K562 (cell line): ENCODE data around the gene PEX7. TPM values are rescaled to one million over a fixed set of nuclear protein-coding genes. Genes with fewer than 3 reads are reported as not detected.

Experiments used
- ARNT ChIP-seq, 2 experiments: fragments of 450-650 bp; IDR thresholded peaks; 2 replicates each; pipeline ENCODE4 v1.6.1; 2016; ENCODE audit warnings: mild to moderate bottlenecking in 1 of 2
- BACH1 ChIP-seq: fragments of 200-800 bp; sonication (Bioruptor generic); IDR thresholded peaks from 2 replicates; pipeline ENCODE4 v1.6.1; 2016; ENCODE audit warnings: missing genetic modification characterization, missing compliant biosample characterization
- BRCA1 ChIP-seq, 2 experiments: fragments of 450-650 bp in 1 of 2; sonication (generic) in 1 of 2; formaldehyde crosslinking in 1 of 2; IDR thresholded peaks; 2 replicates each; pipeline versions ENCODE4 v1.5.0 to v1.6.1; 2017 to 2020; ENCODE audit warnings: mild to moderate bottlenecking in 1 of 2, missing genetic modification reagents in 1 of 2
- CBFA2T2 ChIP-seq: fragments of 450-650 bp; conservative IDR thresholded peaks from 2 replicates; pipeline ENCODE4 v1.6.1; 2017; ENCODE audit warnings: mild to moderate bottlenecking
- EP400 ChIP-seq: fragments of 450-650 bp; IDR thresholded peaks from 2 replicates; pipeline ENCODE4 v1.6.1; 2017; ENCODE audit warnings: antibody characterized with exemption, mild to moderate bottlenecking, moderate library complexity
- GABPB2 ChIP-seq: fragments of 250-450 bp; sonication (Bioruptor Pico); conservative IDR thresholded peaks from 2 replicates; pipeline ENCODE4 v1.5.1; 2021; ENCODE audit warnings: mild to moderate bottlenecking
- MYBL2 ChIP-seq, 2 experiments: fragments of 450-650 bp in 1 of 2; sonication (generic) in 1 of 2; formaldehyde crosslinking in 1 of 2; IDR thresholded peaks; 2 replicates each; pipeline versions ENCODE4 v1.6.1 to v1.8.1; 2017 to 2022; ENCODE audit warnings: borderline replicate concordance in 1 of 2, inconsistent platforms in 1 of 2, low read depth in 1 of 2, mild to moderate bottlenecking in 1 of 2, missing genetic modification reagents in 1 of 2, moderate library complexity in 1 of 2
- NCOR1 ChIP-seq: fragments of 450-650 bp; IDR thresholded peaks from 2 replicates; pipeline ENCODE4 v1.6.1; 2016; ENCODE audit warnings: mild to moderate bottlenecking, moderate library complexity
- RBM22 ChIP-seq: fragments of 200-400 bp; formaldehyde crosslinking; IDR thresholded peaks from 2 replicates; pipeline ENCODE4 v1.6.1; 2018; ENCODE audit warnings: low read length, low read depth; ENCODE audit not compliant: poor library complexity, severe bottlenecking
- RREB1 ChIP-seq: fragments of 250-450 bp; sonication (Bioruptor Pico); IDR thresholded peaks from 2 replicates; pipeline ENCODE4 v1.4.0; 2020
- ZNF639 ChIP-seq, 2 experiments: fragments of 200-800 bp in 1 of 2; sonication (Bioruptor generic) in 1 of 2; sonication (generic) in 1 of 2; formaldehyde crosslinking in 1 of 2; IDR thresholded peaks in 1 of 2; conservative IDR thresholded peaks in 1 of 2; 2 replicates each; pipeline versions ENCODE4 v1.5.0 to v1.6.1; 2016 to 2020; ENCODE audit warnings: missing compliant biosample characterization in 1 of 2, missing genetic modification characterization in 1 of 2, missing genetic modification reagents in 1 of 2
- polyA plus RNA-seq, 8 experiments: library from polyadenylated mRNA; depleted of rRNA in 4 of 8; stranded (reverse) in 5 of 8; unstranded in 3 of 8; fragments of >200 nt; fragmentation: Nextera tagmentation in 2 of 8; fragmentation: Illumina TruSeq in 1 of 8; extraction: Ambion mirVana in 2 of 8; extraction: Trizol in 1 of 8; gene quantifications; 2 replicates each; pipeline versions ENCODE4 v1.2.1 to v1.2.3, GENCODE V29; 2011 to 2014; ENCODE audit warnings: inconsistent platforms in 1 of 8, missing spikeins in 1 of 8
- total RNA-seq, 7 experiments: library from RNA; depleted of rRNA in 6 of 7; stranded (reverse); fragments of >200 nt in 6 of 7; fragmentation: Illumina TruSeq in 2 of 7; extraction: Trizol in 2 of 7; gene quantifications; 2 replicates each; pipeline versions ENCODE4 v1.2.1 to v1.2.3, GENCODE V29; 2011 to 2021; ENCODE audit warnings: low replicate concordance in 1 of 7
- TF ChIP-seq, protein P1 (sequence below): fragments of 450-650 bp; IDR thresholded peaks from 2 replicates; pipeline ENCODE4 v1.6.1; 2016; ENCODE audit warnings: antibody characterized with exemption
- TF ChIP-seq, protein P2 (sequence below): fragments of 250-450 bp; sonication (Bioruptor Pico); IDR thresholded peaks from 2 replicates; pipeline ENCODE4 v1.4.0; 2020; ENCODE audit warnings: mild to moderate bottlenecking, moderate library complexity, borderline replicate concordance

The PEX7 gene
- total and polyA plus RNA-seq, 9 of the 15 experiments (the other 6 are each of a cell fraction or from before 2014, with no cell fraction given), result 1.6 to 12.9 (median 9.1) TPM

DNA sequence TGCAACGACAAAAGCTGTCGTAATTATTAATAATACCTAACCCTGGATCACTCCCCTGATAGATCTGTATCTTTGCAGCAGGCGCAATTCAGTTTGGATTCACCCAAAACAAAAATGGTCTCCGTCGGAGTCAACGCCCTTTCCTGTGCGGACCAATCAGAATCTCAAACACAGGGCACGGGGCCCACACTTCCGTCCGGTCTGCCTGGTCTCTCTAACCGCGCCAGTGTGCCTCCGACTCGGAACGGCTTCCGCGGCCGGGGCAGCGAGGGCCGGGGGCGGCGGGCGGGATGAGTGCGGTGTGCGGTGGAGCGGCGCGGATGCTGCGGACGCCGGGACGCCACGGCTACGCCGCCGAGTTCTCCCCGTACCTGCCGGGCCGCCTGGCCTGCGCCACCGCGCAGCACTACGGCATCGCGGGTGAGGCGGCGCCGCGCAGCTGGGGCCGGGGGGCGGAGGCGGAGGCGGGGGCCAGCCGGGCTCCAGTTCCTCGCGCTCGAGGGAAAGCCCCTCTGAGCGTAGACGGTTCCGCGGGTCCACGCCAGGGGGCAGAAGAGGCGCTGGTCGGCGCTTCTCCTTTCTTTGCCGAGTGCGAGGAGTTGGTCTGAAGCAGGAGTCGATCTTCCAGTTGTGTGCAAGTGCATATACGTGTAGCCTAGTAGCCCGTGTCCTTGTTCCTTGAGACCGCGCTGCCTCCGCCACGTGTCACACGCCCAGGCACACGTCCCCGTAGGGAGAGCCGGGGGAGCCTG lies at the start of gene PEX7 (continued):
- TF ChIP-seq RREB1 (CRISPR knock-in tag) (0 out of 2 replicates have a peak, but pooled peaks have one; percentile 26), ZNF639 (CRISPR knock-in tag; conservative IDR thresholded peaks at IDR 0.05 in 1 of 2, IDR thresholded peaks at IDR 0.05 in 1 of 2) (peak in 1 of 2 experiments; percentile 59; a peak in 2 of 4 replicates), NCOR1 (no peak), RBM22 (no peak), GABPB2 (no peak), BRCA1 (IDR thresholded peaks at IDR 0.05) (no peak), BRCA1 (CRISPR knock-in tag; IDR thresholded peaks at IDR 0.05) (no peak), CBFA2T2 (peak; percentile 51), BACH1 (tag) (no peak), ARNT (IDR thresholded peaks at IDR 0.05) (no peak), MYBL2 (IDR thresholded peaks at IDR 0.05; ENCODE audit: low read depth) (no peak), MYBL2 (CRISPR knock-in tag; IDR thresholded peaks at IDR 0.05; ENCODE audit: borderline replicate concordance) (no peak), EP400 (peak; percentile 77)
- TF ChIP-seq, protein P1, sequence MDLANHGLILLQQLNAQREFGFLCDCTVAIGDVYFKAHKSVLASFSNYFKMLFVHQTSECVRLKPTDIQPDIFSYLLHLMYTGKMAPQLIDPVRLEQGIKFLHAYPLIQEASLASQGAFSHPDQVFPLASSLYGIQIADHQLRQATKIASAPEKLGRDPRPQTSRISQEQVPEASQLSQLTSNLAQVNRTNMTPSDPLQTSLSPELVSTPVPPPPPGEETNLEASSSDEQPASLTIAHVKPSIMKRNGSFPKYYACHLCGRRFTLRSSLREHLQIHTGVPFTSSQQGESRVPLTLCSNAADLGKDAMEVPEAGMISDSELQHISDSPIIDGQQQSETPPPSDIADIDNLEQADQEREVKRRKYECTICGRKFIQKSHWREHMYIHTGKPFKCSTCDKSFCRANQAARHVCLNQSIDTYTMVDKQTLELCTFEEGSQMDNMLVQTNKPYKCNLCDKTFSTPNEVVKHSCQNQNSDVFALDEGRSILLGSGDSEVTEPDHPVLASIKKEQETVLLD, result peak; percentile 29; the same call in 1 of the 2 replicates
- TF ChIP-seq, protein P2, sequence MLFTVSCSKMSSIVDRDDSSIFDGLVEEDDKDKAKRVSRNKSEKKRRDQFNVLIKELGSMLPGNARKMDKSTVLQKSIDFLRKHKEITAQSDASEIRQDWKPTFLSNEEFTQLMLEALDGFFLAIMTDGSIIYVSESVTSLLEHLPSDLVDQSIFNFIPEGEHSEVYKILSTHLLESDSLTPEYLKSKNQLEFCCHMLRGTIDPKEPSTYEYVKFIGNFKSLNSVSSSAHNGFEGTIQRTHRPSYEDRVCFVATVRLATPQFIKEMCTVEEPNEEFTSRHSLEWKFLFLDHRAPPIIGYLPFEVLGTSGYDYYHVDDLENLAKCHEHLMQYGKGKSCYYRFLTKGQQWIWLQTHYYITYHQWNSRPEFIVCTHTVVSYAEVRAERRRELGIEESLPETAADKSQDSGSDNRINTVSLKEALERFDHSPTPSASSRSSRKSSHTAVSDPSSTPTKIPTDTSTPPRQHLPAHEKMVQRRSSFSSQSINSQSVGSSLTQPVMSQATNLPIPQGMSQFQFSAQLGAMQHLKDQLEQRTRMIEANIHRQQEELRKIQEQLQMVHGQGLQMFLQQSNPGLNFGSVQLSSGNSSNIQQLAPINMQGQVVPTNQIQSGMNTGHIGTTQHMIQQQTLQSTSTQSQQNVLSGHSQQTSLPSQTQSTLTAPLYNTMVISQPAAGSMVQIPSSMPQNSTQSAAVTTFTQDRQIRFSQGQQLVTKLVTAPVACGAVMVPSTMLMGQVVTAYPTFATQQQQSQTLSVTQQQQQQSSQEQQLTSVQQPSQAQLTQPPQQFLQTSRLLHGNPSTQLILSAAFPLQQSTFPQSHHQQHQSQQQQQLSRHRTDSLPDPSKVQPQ (CRISPR knock-in tag), result no peak
